SK-N-SH (cell line): ENCODE measurements around the gene ZNF133.

Experiments used
- JUND ChIP-seq: IDR thresholded peaks from 2 replicates; pipeline ENCODE4 v1.4.0; 2012
- RAD21 ChIP-seq: IDR thresholded peaks from 2 replicates; pipeline ENCODE4 v1.6.1; 2012; ENCODE audit warnings: mild to moderate bottlenecking, low read length
- SMC3 ChIP-seq: IDR thresholded peaks from 2 replicates; pipeline ENCODE4 v1.6.1; 2012; ENCODE audit warnings: low read depth, low read length, improper control_type of control experiment
- TAF1 ChIP-seq: IDR thresholded peaks from 2 replicates; pipeline ENCODE4 v1.6.1; 2012; ENCODE audit warnings: low read depth, mild to moderate bottlenecking, low read length, moderate library complexity, borderline replicate concordance
- YY1 ChIP-seq: IDR thresholded peaks from 2 replicates; pipeline ENCODE4 v1.4.0; 2012; ENCODE audit warnings: low read depth, mild to moderate bottlenecking
- TF ChIP-seq, protein P1 (sequence below): fragments of 200-600 bp; sonication (generic); IDR thresholded peaks from 2 replicates; pipeline ENCODE4 v1.6.1; 2017; ENCODE audit warnings: antibody characterized with exemption, mild to moderate bottlenecking, moderate library complexity

GRCh38 chr20:18252597-18253451, 35.5 kb upstream of the ZNF133 start:
- TF ChIP-seq, protein P1, sequence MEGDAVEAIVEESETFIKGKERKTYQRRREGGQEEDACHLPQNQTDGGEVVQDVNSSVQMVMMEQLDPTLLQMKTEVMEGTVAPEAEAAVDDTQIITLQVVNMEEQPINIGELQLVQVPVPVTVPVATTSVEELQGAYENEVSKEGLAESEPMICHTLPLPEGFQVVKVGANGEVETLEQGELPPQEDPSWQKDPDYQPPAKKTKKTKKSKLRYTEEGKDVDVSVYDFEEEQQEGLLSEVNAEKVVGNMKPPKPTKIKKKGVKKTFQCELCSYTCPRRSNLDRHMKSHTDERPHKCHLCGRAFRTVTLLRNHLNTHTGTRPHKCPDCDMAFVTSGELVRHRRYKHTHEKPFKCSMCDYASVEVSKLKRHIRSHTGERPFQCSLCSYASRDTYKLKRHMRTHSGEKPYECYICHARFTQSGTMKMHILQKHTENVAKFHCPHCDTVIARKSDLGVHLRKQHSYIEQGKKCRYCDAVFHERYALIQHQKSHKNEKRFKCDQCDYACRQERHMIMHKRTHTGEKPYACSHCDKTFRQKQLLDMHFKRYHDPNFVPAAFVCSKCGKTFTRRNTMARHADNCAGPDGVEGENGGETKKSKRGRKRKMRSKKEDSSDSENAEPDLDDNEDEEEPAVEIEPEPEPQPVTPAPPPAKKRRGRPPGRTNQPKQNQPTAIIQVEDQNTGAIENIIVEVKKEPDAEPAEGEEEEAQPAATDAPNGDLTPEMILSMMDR = no peak
- TF ChIP-seq SMC3 (no peak), YY1 (no peak), JUND (no peak), TAF1 (no peak), RAD21 (no peak)
